NCI-H774 (cell line): Measurements from ENCODE around the gene MAB21L3.

Experiments
- DNase-seq: peaks from one replicate; lab custom pipeline; 2025; lab: John Stamatoyannopoulos, UW

MAB21L3 gene

GRCh38 chr1:116110567-116111523, at the start of gene MAB21L3:
Gene MAB21L3 (plus strand): TSS chr1:116111399. CDS start chr1:116112616, 1,217 bp downstream.
- no peak for DNase-seq

- no peak for DNase-seq
Observed at GRCh38 chr1:116062201-116062600, 49.0 kb upstream of the MAB21L3 start.

- no peak for DNase-seq
Observed at GRCh38 chr1:116064616-116065015, 46.6 kb upstream of the MAB21L3 start.

GRCh38 chr1:116066868-116067565, 44.2 kb upstream of the MAB21L3 start:
- DNase-seq = no peak

- DNase-seq = no peak
Observed at GRCh38 chr1:116067566-116067890, 43.7 kb upstream of the MAB21L3 start.

GRCh38 chr1:116075575-116075974, 35.6 kb upstream of the MAB21L3 start:
- DNase-seq = no peak

- DNase-seq = no peak
Observed at GRCh38 chr1:116075990-116076389, 35.2 kb upstream of the MAB21L3 start.

GRCh38 chr1:116076831-116077230, 34.4 kb upstream of the MAB21L3 start:
- no peak for DNase-seq

- no peak for DNase-seq
Observed at GRCh38 chr1:116078699-116079223, 32.4 kb upstream of the MAB21L3 start.

GRCh38 chr1:116087628-116088027, 23.6 kb upstream of the MAB21L3 start:
- no peak for DNase-seq

- no peak for DNase-seq
Observed at GRCh38 chr1:116089870-116090269, 21.3 kb upstream of the MAB21L3 start.

- no peak for DNase-seq
Observed at GRCh38 chr1:116091083-116091482, 20.1 kb upstream of the MAB21L3 start.

- no peak for DNase-seq
Observed at GRCh38 chr1:116092752-116093489, 18.3 kb upstream of the MAB21L3 start.

- no peak for DNase-seq
Observed at GRCh38 chr1:116095027-116095426, 16.2 kb upstream of the MAB21L3 start.

- no peak for DNase-seq
Observed at GRCh38 chr1:116096013-116096618, 15.1 kb upstream of the MAB21L3 start.

GRCh38 chr1:116097626-116098025, 13.6 kb upstream of the MAB21L3 start:
- no peak for DNase-seq

- no peak for DNase-seq
Observed at GRCh38 chr1:116099379-116099778, 11.8 kb upstream of the MAB21L3 start.

GRCh38 chr1:116099919-116100318, 11.3 kb upstream of the MAB21L3 start:
- DNase-seq = no peak

- DNase-seq = no peak
Observed at GRCh38 chr1:116104667-116105066, 6.5 kb upstream of the MAB21L3 start.

GRCh38 chr1:116105996-116106395, 5.2 kb upstream of the MAB21L3 start:
- no peak for DNase-seq

GRCh38 chr1:116106646-116107045, 4.6 kb upstream of the MAB21L3 start:
- no peak for DNase-seq

- DNase-seq = no peak
Observed at GRCh38 chr1:116107371-116107770, 3.8 kb upstream of the MAB21L3 start.
